ENCODE data around the gene ZNF366. TPM values are rescaled to one million over a fixed set of nuclear protein-coding genes. Genes with fewer than 3 reads are reported as not detected.

The ZNF366 gene
- total RNA-seq, 1 donor from 2014 or later = not detected

DNA sequence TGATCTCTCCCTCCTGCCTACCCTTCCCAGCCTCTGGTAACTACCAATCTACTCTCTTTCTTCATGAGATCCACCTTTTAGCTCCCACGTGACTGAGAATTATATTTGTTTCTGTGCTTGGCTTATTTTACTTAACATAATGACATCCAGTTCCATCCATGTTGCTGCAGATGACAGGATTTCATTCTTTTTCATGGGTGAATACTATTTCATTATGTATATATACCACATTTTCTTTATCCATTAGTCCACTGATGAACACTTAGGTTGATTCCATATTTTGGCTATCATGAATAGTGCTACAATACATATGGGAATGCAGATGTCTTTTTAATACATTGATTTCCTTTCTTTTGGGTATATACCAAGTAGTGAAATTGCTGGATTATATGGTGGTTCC is 35.5 kb upstream of the ZNF366 start:
- H3K9me3 Mint-ChIP-seq (ENCODE audit: unreplicated experiment) = peaks cover 10% of the 10 kb centered on the region
- DNase-seq (ENCODE audit: low read depth) = no peak

DNA sequence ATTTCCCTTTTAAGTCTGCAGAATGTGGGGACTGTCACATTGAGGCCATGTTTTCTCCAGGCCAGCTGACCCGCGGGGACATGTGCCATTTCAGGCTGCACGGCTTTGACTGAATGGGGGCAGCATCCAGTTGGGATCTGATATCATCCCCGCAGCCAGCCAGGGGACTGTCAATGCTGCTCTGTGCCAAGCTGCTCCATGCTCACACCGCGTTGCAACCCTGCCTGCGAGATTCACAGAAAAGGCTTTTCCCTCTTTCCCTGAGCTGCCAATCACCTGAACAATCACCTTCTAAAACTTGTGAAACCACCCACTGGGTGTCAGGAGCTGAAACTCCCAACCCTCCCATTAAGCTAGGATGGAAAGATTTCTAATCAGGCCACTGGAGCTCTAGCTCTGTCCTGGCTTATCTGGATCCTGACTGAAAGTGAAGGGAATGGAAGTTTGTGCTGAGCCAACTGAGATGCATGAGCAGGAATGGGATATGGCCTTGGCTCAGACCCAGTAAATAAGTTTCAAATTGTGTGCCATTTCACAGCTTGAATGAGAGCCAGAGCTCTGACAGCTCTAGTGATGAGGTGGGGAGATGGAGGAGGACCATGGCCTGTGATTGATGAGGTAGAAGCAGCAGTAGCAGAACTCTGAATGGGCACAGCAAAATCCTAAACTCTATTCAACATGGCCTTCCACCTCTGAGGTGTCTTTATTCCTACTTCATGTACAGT is 34.5 kb upstream of the ZNF366 start:
- H3K4me3 ChIP-seq (ENCODE audit: insufficient read depth, low read depth, low read length) = no peak overlapping the region
- H3K4me1 Mint-ChIP-seq (ENCODE audit: low read depth, unreplicated experiment) = peaks cover 10% of the 10 kb centered on the region
- no peak for FAIRE-seq
- H4K20me1 ChIP-seq (ENCODE audit: insufficient read depth, low read length) = no peaks in the 10 kb centered on the region
- peak overlapping the region; percentile 32 for H3K4me2 ChIP-seq (ENCODE audit: low read length)
- no peaks in the 10 kb centered on the region for H3K36me3 ChIP-seq (ENCODE audit: insufficient read depth, low read length)
- H3K27me3 Mint-ChIP-seq (ENCODE audit: low read depth, unreplicated experiment) = peaks cover 4% of the 10 kb centered on the region
- H3K79me2 ChIP-seq (ENCODE audit: insufficient read depth, low read length) = no peaks in the 10 kb centered on the region
- no peak overlapping the region for H3K27ac Mint-ChIP-seq (ENCODE audit: unreplicated experiment)
- peak overlapping the region; percentile 58 for H2AFZ ChIP-seq (ENCODE audit: low read depth, low read length)
- H3K27me3 ChIP-seq (ENCODE audit: insufficient read depth, low read length) = peaks cover 3% of the 10 kb centered on the region
- peaks cover 10% of the 10 kb centered on the region for H3K9me3 Mint-ChIP-seq (ENCODE audit: unreplicated experiment)
- H3K36me3 Mint-ChIP-seq (ENCODE audit: low read depth, unreplicated experiment) = no peaks in the 10 kb centered on the region
- peaks cover 4% of the 10 kb centered on the region for H3K4me1 ChIP-seq (ENCODE audit: insufficient read depth, low read length)
- no peak overlapping the region for H3K4me3 Mint-ChIP-seq (ENCODE audit: unreplicated experiment)
- no peak overlapping the region for H3K27ac ChIP-seq (ENCODE audit: low read depth, low read length)
- no peak overlapping the region for H3K9ac ChIP-seq (ENCODE audit: low read length)
- no peaks in the 10 kb centered on the region for H3K9me3 ChIP-seq (ENCODE audit: insufficient read depth, low read depth, low read length)
- TF ChIP-seq EZH2 (IDR thresholded peaks at IDR 0.05; ENCODE audit: insufficient read depth, low read length) = no peak
- TF ChIP-seq, protein P1, sequence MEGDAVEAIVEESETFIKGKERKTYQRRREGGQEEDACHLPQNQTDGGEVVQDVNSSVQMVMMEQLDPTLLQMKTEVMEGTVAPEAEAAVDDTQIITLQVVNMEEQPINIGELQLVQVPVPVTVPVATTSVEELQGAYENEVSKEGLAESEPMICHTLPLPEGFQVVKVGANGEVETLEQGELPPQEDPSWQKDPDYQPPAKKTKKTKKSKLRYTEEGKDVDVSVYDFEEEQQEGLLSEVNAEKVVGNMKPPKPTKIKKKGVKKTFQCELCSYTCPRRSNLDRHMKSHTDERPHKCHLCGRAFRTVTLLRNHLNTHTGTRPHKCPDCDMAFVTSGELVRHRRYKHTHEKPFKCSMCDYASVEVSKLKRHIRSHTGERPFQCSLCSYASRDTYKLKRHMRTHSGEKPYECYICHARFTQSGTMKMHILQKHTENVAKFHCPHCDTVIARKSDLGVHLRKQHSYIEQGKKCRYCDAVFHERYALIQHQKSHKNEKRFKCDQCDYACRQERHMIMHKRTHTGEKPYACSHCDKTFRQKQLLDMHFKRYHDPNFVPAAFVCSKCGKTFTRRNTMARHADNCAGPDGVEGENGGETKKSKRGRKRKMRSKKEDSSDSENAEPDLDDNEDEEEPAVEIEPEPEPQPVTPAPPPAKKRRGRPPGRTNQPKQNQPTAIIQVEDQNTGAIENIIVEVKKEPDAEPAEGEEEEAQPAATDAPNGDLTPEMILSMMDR (IDR thresholded peaks at IDR 0.05; ENCODE audit: insufficient read depth, low read depth, low read length) = no peak
- DNase-seq (ENCODE audit: low read depth) = no peak

More for the DNA sequence above, 35.5 kb upstream of the ZNF366 start:
- Mint-ChIP-seq H3K36me3 (ENCODE audit: low read depth, unreplicated experiment) (no peaks in the 10 kb centered on the region), H3K4me1 (ENCODE audit: low read depth, unreplicated experiment) (peaks cover 10% of the 10 kb centered on the region), H3K27me3 (ENCODE audit: low read depth, unreplicated experiment) (peaks cover 4% of the 10 kb centered on the region), H3K4me3 (ENCODE audit: unreplicated experiment) (no peak overlapping the region), H3K27ac (ENCODE audit: unreplicated experiment) (no peak overlapping the region)
- no peak overlapping the region for H3K4me2 ChIP-seq (ENCODE audit: low read length)
- no peak for TF ChIP-seq EZH2 (IDR thresholded peaks at IDR 0.05; ENCODE audit: insufficient read depth, low read length)
- TF ChIP-seq, protein P1 (IDR thresholded peaks at IDR 0.05; ENCODE audit: insufficient read depth, low read depth, low read length) = no peak
- no peak overlapping the region for H3K9ac ChIP-seq (ENCODE audit: low read length)
- H2AFZ ChIP-seq (ENCODE audit: low read depth, low read length) = no peak overlapping the region
- FAIRE-seq = no peak
- H3K4me3 ChIP-seq (ENCODE audit: insufficient read depth, low read depth, low read length) = no peak overlapping the region
- no peaks in the 10 kb centered on the region for H4K20me1 ChIP-seq (ENCODE audit: insufficient read depth, low read length)
- no peaks in the 10 kb centered on the region for H3K36me3 ChIP-seq (ENCODE audit: insufficient read depth, low read length)
- no peaks in the 10 kb centered on the region for H3K9me3 ChIP-seq (ENCODE audit: insufficient read depth, low read depth, low read length)
- H3K27me3 ChIP-seq (ENCODE audit: insufficient read depth, low read length) = peaks cover 3% of the 10 kb centered on the region
- H3K4me1 ChIP-seq (ENCODE audit: insufficient read depth, low read length) = peaks cover 4% of the 10 kb centered on the region
- H3K79me2 ChIP-seq (ENCODE audit: insufficient read depth, low read length) = no peaks in the 10 kb centered on the region
- H3K27ac ChIP-seq (ENCODE audit: low read depth, low read length) = no peak overlapping the region

Data from astrocyte (in vitro differentiated cells and primary cell).